ENCODE data around the gene PTPRN2.

The PTPRN2 gene

GRCh38 chr7:157846271-157846670 is 741.4 kb downstream of the PTPRN2 start:
- DNase-seq (ENCODE audit: low spot score) = no peak

GRCh38 chr7:157845203-157845835 is 742.3 kb downstream of the PTPRN2 start:
- no peak for DNase-seq (ENCODE audit: low spot score)

GRCh38 chr7:157844611-157845010 is 743.0 kb downstream of the PTPRN2 start:
- no peak for DNase-seq (ENCODE audit: low spot score)

- DNase-seq (ENCODE audit: low spot score) = no peak
Observed at GRCh38 chr7:157844141-157844540, 743.5 kb downstream of the PTPRN2 start.

GRCh38 chr7:157843336-157844140 is 744.1 kb downstream of the PTPRN2 start:
- no peak for DNase-seq (ENCODE audit: low spot score)

- DNase-seq (ENCODE audit: low spot score) = no peak
Observed at GRCh38 chr7:157841773-157842370, 745.8 kb downstream of the PTPRN2 start.

- no peak for DNase-seq (ENCODE audit: low spot score)
Observed at GRCh38 chr7:157840914-157841772, 746.5 kb downstream of the PTPRN2 start.

- no peak for DNase-seq (ENCODE audit: low spot score)
Observed at GRCh38 chr7:157840174-157840913, 747.3 kb downstream of the PTPRN2 start.

GRCh38 chr7:157839672-157840167 is 747.9 kb downstream of the PTPRN2 start:
- DNase-seq (ENCODE audit: low spot score) = no peak

GRCh38 chr7:157839226-157839625 is 748.4 kb downstream of the PTPRN2 start:
- DNase-seq (ENCODE audit: low spot score) = no peak

- no peak for DNase-seq (ENCODE audit: low spot score)
Observed at GRCh38 chr7:157837561-157837960, 750.1 kb downstream of the PTPRN2 start.

- no peak for DNase-seq (ENCODE audit: low spot score)
Observed at GRCh38 chr7:157837047-157837446, 750.6 kb downstream of the PTPRN2 start.

GRCh38 chr7:157834501-157835163 is 753.0 kb downstream of the PTPRN2 start:
- DNase-seq (ENCODE audit: low spot score) = no peak

- DNase-seq (ENCODE audit: low spot score) = no peak
Observed at GRCh38 chr7:157832866-157833607, 754.6 kb downstream of the PTPRN2 start.

GRCh38 chr7:157832421-157832820 is 755.2 kb downstream of the PTPRN2 start:
- no peak for DNase-seq (ENCODE audit: low spot score)

- DNase-seq (ENCODE audit: low spot score) = no peak
Observed at GRCh38 chr7:157832006-157832405, 755.6 kb downstream of the PTPRN2 start.

- no peak for DNase-seq (ENCODE audit: low spot score)
Observed at GRCh38 chr7:157831143-157831905, 756.3 kb downstream of the PTPRN2 start.

- DNase-seq (ENCODE audit: low spot score) = no peak
Observed at GRCh38 chr7:157830331-157830730, 757.3 kb downstream of the PTPRN2 start.

GRCh38 chr7:157829491-157829890 is 758.1 kb downstream of the PTPRN2 start:
- DNase-seq (ENCODE audit: low spot score) = no peak

Measured in hematopoietic multipotent progenitor cell treated with erythropoietin and hydrocortisone succinate and interleukin-3 and kit ligand, for 15 days (in vitro differentiated cells).